ENCODE results near the gene TNFRSF18.

The TNFRSF18 gene

GRCh38 chr1:1219341-1219740, 12.9 kb upstream of the TNFRSF18 start:
- TF ChIP-seq POLR2AphosphoS5 (IDR thresholded peaks at IDR 0.05; ENCODE audit: low read depth, low read length) (no peak), TAF1 (IDR thresholded peaks at IDR 0.05; ENCODE audit: borderline replicate concordance, insufficient read depth, low read length) (no peak), FOXP2 (optimal IDR thresholded peaks at IDR 0.05; ENCODE audit: borderline replicate concordance, extremely low read depth, extremely low read length, insufficient read depth) (no peak), SIN3A (IDR thresholded peaks at IDR 0.05; ENCODE audit: borderline replicate concordance, insufficient read depth, low read length) (no peak), REST (IDR thresholded peaks at IDR 0.05; ENCODE audit: insufficient read depth in 1 of 2, low read depth in 2 of 2, low read length in 2 of 2) (no peak)

GRCh38 chr1:1218524-1219200, 12.3 kb upstream of the TNFRSF18 start:
- TF ChIP-seq FOXP2 (optimal IDR thresholded peaks at IDR 0.05; ENCODE audit: borderline replicate concordance, extremely low read depth, extremely low read length, insufficient read depth) (no peak), SIN3A (IDR thresholded peaks at IDR 0.05; ENCODE audit: borderline replicate concordance, insufficient read depth, low read length) (no peak), POLR2AphosphoS5 (IDR thresholded peaks at IDR 0.05; ENCODE audit: low read depth, low read length) (no peak), TAF1 (IDR thresholded peaks at IDR 0.05; ENCODE audit: borderline replicate concordance, insufficient read depth, low read length) (no peak), REST (IDR thresholded peaks at IDR 0.05; ENCODE audit: insufficient read depth in 1 of 2, low read depth in 2 of 2, low read length in 2 of 2) (no peak)

GRCh38 chr1:1217621-1218523, 11.5 kb upstream of the TNFRSF18 start:
- TF ChIP-seq TAF1 (IDR thresholded peaks at IDR 0.05; ENCODE audit: borderline replicate concordance, insufficient read depth, low read length): no peak
- TF ChIP-seq POLR2AphosphoS5 (IDR thresholded peaks at IDR 0.05; ENCODE audit: low read depth, low read length): no peak
- TF ChIP-seq FOXP2 (optimal IDR thresholded peaks at IDR 0.05; ENCODE audit: borderline replicate concordance, extremely low read depth, extremely low read length, insufficient read depth): no peak
- no peak for TF ChIP-seq SIN3A (IDR thresholded peaks at IDR 0.05; ENCODE audit: borderline replicate concordance, insufficient read depth, low read length)
- no peak for TF ChIP-seq REST (IDR thresholded peaks at IDR 0.05; ENCODE audit: insufficient read depth in 1 of 2, low read depth in 2 of 2, low read length in 2 of 2)

GRCh38 chr1:1216770-1217620, 10.6 kb upstream of the TNFRSF18 start:
- TF ChIP-seq SIN3A (IDR thresholded peaks at IDR 0.05; ENCODE audit: borderline replicate concordance, insufficient read depth, low read length) (no peak), POLR2AphosphoS5 (IDR thresholded peaks at IDR 0.05; ENCODE audit: low read depth, low read length) (no peak), TAF1 (IDR thresholded peaks at IDR 0.05; ENCODE audit: borderline replicate concordance, insufficient read depth, low read length) (no peak), REST (IDR thresholded peaks at IDR 0.05; ENCODE audit: insufficient read depth in 1 of 2, low read depth in 2 of 2, low read length in 2 of 2) (no peak), FOXP2 (optimal IDR thresholded peaks at IDR 0.05; ENCODE audit: borderline replicate concordance, extremely low read depth, extremely low read length, insufficient read depth) (no peak)

Measured in PFSK-1 (cell line).